ENCODE results near the gene CEP290. TPM values are rescaled to one million over a fixed set of nuclear protein-coding genes. Genes with fewer than 3 reads are reported as not detected.

CEP290 gene
- 10 to 100 TPM; 23.5 to 33.6 (median 26.2) TPM for polyA plus RNA-seq (ENCODE audit: insufficient read length in 4 of 4)

DNA sequence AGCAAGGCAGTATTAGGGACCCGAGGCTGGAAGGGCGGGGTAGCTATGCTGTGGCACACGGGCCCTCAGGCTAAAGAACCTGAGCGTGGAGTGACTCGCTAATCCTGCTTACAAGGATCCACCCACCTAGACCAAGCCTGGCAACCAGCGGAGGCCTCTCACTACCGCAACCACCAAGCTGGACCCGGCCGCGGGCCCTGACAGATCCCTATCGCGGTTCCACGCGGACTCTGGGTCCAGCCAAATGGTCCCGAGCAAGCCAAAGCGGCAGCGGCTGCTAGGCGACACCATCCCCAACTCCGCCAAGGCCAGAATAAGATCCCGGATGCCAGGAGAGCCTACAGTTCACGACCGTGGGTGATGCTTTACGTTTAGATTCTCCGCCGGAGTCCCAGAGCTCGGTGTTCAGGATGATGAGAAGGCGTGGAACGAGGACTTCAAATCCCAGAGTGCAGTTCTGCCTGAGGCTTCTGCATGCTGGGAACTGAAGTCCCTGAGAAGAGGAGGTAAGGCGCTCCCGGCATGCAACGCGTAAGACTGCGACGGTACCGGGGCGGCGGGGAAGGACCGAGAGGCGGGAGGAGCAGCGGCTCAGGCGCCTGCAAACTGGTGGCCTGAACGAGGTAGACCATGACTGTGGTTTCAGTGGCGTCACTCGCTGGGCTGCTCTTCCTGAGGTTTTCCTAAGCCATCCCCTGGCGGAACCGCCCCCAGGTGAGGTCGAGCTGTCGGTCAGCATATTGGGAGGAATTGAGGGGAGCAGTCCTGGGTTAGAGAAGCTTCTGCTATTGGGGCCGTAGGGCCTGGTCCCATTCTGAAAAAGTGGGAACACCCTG is at the start of gene CEP290, which contains the start of gene TMTC3:
TSS of gene CEP290 (minus strand) at position 315 of the 836 bp plus-strand sequence. CDS start 781 bp downstream, outside the sequence.
TSS of gene TMTC3 (plus strand) at position 534 of the 836 bp plus-strand sequence. CDS start 6,009 bp downstream, outside the sequence.
- peak; percentile 95 to 99 (median 97) for DNase-seq (ENCODE audit: low read depth in 4 of 4, low spot score in 3 of 4)

DNA sequence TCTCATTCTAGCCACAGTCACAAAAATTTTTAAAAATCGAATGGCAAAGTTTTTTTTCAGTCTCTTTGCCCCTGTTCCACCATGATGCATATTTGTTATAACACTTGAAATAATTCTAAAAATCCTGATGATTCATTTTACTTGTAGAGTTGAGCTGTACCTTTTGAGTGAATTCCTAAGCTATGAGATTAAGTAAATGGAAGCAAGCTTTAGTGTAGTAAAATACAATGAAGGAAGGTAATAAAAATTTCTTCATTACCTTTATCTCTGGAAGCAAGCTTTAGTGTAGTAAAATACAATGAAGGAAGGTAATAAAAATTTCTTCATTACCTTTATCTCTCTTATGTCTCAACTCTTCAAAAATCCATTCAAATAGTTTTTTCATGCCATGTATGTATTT is 46.3 kb upstream of the CEP290 start:
- no peak for DNase-seq (ENCODE audit: low read depth in 4 of 4, low spot score in 3 of 4)

- no peak for DNase-seq (ENCODE audit: low read depth in 4 of 4, low spot score in 3 of 4)
Observed at GRCh38 chr12:88187571-88187970, 45.7 kb upstream of the CEP290 start.

DNA sequence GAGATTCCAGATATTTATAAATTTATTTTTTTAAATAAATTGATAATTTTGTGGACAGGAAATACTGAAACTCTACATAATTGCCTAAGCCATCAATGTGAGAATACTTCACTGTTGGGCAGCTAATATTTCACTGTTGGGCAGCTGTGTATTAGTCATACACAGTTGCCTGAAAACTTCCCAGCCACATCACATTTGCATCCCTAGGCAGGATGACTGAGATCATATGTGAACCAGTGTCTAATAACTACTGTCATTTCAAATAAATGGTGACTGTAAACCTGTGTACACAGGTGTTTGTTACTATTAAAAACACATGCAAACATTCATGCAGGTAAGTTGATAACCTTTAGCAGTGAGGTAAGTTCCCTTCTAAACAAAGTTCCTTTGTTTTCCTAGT is 44.1 kb upstream of the CEP290 start:
- DNase-seq (ENCODE audit: low read depth in 4 of 4, low spot score in 3 of 4) = no peak

GRCh38 chr12:88185279-88185678 is 43.4 kb upstream of the CEP290 start:
- no peak for DNase-seq (ENCODE audit: low read depth in 4 of 4, low spot score in 3 of 4)

- no peak for DNase-seq (ENCODE audit: low read depth in 4 of 4, low spot score in 3 of 4)
Observed at GRCh38 chr12:88184196-88184595, 42.3 kb upstream of the CEP290 start.

- no peak for DNase-seq (ENCODE audit: low read depth in 4 of 4, low spot score in 3 of 4)
Observed at GRCh38 chr12:88182416-88182815, 40.5 kb upstream of the CEP290 start.

DNA sequence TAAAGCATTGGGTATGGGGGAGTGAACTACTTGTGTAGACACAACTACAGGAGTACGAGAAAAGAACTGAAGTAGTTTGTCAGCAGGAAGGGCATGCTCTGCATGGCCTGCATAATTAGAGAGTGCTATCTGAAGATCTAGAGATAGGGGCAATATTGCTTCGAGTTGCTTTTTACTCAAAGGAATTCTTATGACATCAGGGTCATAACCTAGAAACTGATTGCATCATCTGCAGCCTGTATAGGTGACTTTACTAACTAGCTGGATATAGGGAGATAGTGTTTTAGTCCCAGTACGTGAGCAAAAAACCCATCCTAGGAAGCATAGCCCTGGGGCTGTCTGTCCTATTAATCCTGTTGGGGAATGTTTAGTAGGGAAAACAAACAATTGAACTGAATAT is 40.0 kb upstream of the CEP290 start:
- DNase-seq (ENCODE audit: low read depth in 4 of 4, low spot score in 3 of 4) = no peak

DNA sequence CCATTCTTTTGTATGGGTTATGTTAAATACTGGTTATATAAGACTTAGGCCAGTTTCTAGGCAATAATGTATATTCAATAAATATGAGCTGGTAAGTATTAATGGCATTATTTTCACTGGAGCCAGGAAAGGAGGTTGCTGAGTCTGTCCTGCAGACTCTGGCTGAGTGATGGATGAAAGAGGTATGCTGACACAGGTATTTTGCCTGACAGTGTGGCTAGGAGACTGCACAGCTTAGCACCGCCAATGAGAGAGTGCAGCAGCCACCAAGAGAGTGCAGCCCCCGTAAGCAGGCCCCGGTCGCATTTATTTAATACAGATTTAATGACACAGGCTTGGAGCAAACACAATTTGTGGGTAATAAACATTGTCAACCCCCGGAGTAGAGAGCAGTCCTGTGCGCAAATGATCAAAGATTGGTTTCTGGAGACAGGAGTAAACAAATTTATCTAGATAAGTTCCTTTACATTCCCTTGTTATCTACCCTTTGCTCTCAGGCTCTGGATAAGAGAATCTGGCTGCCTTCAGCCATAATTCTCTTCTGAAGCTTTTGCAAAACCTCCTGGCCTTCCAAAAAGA is 37.6 kb upstream of the CEP290 start:
- no peak for DNase-seq (ENCODE audit: low read depth in 4 of 4, low spot score in 3 of 4)

DNA sequence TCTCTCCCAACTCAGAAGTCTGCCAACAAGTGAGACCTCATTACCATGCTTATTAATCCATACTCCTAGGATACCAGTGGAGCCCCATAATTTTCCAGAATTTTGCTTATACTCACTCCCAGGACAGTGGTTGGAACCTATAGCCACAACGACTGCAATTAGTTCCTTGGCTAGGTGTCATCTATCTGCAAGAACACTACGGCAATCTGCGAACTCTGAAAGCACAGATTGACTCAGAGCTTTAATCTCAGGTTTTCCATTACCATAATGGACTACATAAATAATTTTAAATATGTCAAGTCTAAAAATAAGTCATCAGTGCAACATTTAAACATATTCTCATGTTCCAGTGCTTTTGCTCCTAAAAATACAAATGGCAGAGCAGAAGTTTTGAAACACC is 33.7 kb upstream of the CEP290 start:
- no peak for DNase-seq (ENCODE audit: low read depth in 4 of 4, low spot score in 3 of 4)

DNA sequence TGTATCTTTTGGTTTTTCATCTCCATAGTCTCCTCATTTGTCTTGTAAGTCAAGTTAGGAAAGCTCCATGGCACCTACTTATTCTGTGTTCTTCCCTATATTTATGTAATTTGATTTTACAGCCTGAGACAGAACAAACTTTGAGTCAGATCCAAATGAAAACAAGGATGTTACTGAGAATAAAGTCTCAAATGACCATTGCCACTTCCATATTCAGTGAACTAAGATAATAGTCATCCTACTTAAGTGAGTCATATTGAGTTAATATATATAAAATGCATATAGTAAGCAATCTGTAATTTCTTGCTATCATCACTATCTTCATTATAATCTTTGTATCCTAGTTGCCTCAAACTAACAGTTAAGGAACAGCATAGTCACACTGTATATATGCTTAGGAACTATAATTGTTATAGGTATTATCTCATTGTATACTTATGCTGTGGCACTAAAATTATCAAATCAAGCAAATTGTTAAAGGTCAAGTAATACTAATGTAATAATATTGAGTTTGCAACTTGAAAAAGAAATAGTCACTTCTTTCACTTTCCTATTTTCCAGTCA is 31.0 kb upstream of the CEP290 start:
- DNase-seq (ENCODE audit: low read depth in 4 of 4, low spot score in 3 of 4) = no peak

- DNase-seq (ENCODE audit: low read depth in 4 of 4, low spot score in 3 of 4) = no peak
Observed at GRCh38 chr12:88167384-88167783, 25.5 kb upstream of the CEP290 start.

DNA sequence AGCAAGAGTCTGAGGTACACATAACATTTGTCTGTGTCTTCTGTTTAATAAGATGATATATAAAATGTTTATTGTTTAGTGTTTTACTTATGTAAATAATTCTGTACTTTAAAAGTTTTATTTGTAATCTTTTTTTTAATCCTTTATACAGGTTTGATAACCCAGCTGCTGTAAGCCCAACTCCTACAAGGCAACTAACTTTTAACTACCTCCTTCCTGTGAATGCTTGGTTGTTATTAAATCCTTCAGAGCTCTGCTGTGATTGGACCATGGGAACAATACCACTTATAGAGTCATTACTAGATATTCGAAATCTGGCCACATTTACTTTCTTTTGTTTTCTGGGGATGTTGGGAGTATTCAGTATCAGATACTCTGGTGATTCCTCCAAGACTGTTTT is 24.3 kb upstream of the CEP290 start:
- DNase-seq (ENCODE audit: low read depth in 4 of 4, low spot score in 3 of 4) = no peak

DNA sequence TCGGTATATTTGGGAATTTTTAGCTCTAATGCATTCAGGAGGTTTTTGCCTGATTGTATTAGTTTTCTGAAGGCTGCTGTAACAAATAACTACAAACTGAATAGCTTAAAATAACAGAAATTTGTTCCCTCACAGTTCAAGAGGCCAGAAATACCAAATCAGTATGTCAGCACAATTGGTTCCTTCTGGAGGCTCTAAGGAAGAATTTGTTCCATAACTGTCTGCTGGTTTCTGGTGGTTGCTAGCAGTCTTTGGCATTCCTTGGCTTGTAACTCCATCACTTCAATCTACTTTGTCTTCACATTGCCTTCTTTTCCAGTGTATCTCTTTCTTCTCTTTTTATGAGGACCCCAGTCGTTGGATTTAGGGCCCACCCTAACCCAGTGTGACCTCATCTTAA is 21.5 kb upstream of the CEP290 start:
- no peak for DNase-seq (ENCODE audit: low read depth in 4 of 4, low spot score in 3 of 4)

GRCh38 chr12:88156075-88156654 is 14.3 kb upstream of the CEP290 start:
- no peak for DNase-seq (ENCODE audit: low read depth in 4 of 4, low spot score in 3 of 4)

DNA sequence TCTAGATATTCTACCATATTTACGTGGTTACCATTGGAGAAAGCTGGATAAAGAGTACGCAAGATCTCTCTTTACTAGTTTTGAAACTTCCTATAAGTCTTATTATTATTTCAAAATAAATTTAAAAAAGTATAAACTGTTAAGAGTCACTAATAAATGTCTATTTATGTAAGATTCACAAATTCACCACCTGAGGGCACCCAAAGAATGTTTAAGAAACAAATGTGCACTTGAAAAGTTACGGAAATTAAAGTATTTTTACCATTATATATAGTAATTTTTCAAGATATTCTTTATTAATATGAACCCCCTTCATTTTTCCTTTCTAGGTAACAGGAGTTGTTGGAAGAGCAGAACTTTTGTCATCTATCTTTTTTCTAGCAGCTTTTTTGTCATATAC is 12.1 kb upstream of the CEP290 start:
- DNase-seq (ENCODE audit: low read depth in 4 of 4, low spot score in 3 of 4) = no peak

- no peak for DNase-seq (ENCODE audit: low read depth in 4 of 4, low spot score in 3 of 4)
Observed at GRCh38 chr12:88150063-88150462, 8.2 kb upstream of the CEP290 start.

GRCh38 chr12:88145567-88146505 is 3.9 kb upstream of the CEP290 start:
- no peak for DNase-seq (ENCODE audit: low read depth in 4 of 4, low spot score in 3 of 4)

DNA sequence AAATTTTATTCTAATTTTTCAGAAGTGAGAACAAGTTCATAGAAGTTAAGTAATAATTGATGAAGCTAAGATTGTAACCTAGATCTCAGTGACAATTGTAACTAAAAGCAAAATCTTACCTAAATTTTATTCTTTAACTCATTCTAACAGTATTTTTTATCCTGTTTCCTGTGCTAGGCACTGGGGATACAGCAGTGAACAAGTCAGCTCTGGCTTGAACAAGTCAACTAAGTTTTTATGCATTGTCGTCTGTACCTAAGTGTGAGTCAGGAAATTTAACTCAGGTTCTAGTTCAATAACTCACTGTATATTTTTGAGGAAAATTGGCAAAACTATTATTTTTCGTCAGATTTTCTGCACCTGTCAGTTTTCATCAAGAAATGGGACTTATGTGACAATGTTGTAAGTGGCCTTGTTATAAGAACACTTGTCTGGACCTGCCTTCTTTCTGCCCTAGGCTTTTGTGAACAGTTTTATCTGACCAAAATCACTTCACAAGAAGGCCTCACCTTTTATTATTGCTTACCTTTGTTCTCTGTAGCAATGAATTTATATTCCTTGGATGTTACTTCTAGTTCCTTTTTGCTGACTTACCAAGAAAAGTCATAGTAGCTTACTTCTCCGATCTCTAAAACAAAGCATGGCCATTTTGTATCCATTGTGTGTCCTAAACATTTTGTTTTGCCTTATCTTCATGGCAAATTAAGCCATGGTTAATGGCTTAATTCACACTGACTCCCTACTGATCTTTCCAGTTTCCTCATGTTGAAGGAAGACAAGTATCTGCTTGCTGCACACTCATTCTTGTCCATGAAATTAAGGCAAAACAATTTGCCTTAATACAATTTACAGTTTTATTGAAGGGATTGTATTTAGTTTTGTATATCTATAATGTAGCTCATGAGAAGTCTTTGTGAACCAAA is 2.9 kb upstream of the CEP290 start:
- no peak for DNase-seq (ENCODE audit: low read depth in 4 of 4, low spot score in 3 of 4)

Measured in left renal pelvis (tissue), 4 donors.